Spleen (tissue), 7 donors: Measurements from ENCODE around the gene SLC25A34.

Experiments used
- POLR2A ChIP-seq, 3 donors: fragments of 450-650 bp; IDR thresholded peaks; one replicate each; pipeline ENCODE4 v1.5.1; 2017; ENCODE audit warnings: antibody characterized with exemption in 3 of 3, mild to moderate bottlenecking in 1 of 3
- TF ChIP-seq, protein P1 (sequence below), 11 experiments: fragments of 200-600 bp in 7 of 11; fragments of 450-650 bp in 4 of 11; sonication (generic) in 4 of 11; IDR thresholded peaks in 8 of 11; conservative IDR thresholded peaks in 3 of 11; 1 replicate in 7 of 11; 2 replicates in 4 of 11; pipeline versions ENCODE4 v1.4.0 to v1.8.0; 2016 to 2021; ENCODE audit warnings: antibody characterized with exemption in 11 of 11, inconsistent platforms in 4 of 11, mild to moderate bottlenecking in 1 of 11
- donor health status: DM: no; HTN: no; CAD: no; lungs with moderate emphysema.
- donor health status: DM: no; HTN: no; CAD: no.
- donor health status: DM: no; HTN: no; CAD: no.

DNA sequence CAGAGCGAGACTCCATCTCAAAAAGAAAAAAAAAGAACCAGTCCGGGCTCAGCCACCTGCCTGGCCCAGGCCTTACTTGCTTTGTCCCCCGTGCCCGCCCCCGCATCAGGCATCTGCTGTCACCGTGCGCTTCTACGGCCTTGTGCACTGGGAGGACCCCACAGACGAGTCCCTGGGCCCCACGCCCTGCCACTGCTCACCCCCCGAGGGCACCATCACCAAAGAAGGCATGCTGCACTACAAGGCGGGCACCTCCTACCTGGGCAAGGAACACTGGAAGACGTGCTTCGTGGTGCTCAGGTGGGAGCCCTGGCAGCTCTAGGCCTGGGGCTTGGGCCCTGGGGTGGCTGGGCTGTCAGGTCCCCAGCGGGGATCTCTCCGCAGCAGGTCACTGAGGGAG is 5.6 kb upstream of the SLC25A34 start:
- TF ChIP-seq POLR2A (IDR thresholded peaks at IDR 0.05): no peak
- TF ChIP-seq, protein P1, sequence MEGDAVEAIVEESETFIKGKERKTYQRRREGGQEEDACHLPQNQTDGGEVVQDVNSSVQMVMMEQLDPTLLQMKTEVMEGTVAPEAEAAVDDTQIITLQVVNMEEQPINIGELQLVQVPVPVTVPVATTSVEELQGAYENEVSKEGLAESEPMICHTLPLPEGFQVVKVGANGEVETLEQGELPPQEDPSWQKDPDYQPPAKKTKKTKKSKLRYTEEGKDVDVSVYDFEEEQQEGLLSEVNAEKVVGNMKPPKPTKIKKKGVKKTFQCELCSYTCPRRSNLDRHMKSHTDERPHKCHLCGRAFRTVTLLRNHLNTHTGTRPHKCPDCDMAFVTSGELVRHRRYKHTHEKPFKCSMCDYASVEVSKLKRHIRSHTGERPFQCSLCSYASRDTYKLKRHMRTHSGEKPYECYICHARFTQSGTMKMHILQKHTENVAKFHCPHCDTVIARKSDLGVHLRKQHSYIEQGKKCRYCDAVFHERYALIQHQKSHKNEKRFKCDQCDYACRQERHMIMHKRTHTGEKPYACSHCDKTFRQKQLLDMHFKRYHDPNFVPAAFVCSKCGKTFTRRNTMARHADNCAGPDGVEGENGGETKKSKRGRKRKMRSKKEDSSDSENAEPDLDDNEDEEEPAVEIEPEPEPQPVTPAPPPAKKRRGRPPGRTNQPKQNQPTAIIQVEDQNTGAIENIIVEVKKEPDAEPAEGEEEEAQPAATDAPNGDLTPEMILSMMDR (IDR thresholded peaks at IDR 0.05 in 8 of 11, conservative IDR thresholded peaks at IDR 0.05 in 3 of 11): no peak
